GM10248 (cell line): Measurements from ENCODE around the gene TPM2.

Experiments used
- CTCF ChIA-PET: fragments of 300-600 bp; sonication (Branson Sonifier 250); formaldehyde crosslinking; extraction: SDS; loops from one replicate; lab custom pipeline; 2021; ENCODE audit warnings: antibody characterized with exemption; lab: Yijun Ruan, JAX
- POLR2A ChIA-PET: fragments of 350-650 bp; sonication (Branson Sonifier 250); formaldehyde crosslinking; extraction: SDS; loops from one replicate; lab custom pipeline; 2020; ENCODE audit warnings: antibody characterized with exemption; lab: Yijun Ruan, JAX
- DNase-seq: peaks from one replicate; pipeline ENCODE4 v3.0.0; 2012; ENCODE audit errors: extremely low spot score
- TF ChIP-seq, protein P1 (sequence below): IDR thresholded peaks from 2 replicates; pipeline ENCODE4 v1.5.1; 2012; ENCODE audit warnings: mild to moderate bottlenecking, low read depth; ENCODE audit errors: extremely low read depth, missing control alignments, control extremely low read depth

Gene TPM2

DNA sequence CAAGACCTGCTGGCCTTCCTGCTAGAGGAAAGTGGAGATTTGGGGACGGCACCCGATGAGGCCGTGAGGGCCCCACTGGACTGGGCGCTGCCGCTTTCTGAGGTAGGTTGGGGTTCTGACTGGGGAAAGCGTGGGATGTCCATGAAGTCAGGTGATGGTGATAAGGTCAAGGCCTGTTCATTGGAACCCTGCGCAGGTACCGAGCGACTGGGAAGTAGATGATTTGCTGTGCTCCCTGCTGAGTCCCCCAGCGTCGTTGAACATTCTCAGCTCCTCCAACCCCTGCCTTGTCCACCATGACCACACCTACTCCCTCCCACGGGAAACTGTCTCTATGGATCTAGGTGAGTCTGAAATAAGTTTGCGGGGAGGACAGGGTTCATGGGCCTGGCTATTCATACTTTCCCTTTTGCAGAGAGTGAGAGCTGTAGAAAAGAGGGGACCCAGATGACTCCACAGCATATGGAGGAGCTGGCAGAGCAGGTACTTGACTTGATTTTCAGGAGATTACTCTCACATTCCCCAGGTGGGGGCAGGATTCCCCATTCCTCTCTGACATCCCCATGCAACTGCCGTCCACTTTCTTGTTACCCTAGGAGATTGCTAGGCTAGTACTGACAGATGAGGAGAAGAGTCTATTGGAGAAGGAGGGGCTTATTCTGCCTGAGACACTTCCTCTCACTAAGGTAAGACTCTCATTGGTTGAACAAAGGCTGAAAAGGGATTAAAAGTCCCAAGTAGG lies 43.2 kb upstream of the TPM2 start:
- TF ChIP-seq, protein P1, sequence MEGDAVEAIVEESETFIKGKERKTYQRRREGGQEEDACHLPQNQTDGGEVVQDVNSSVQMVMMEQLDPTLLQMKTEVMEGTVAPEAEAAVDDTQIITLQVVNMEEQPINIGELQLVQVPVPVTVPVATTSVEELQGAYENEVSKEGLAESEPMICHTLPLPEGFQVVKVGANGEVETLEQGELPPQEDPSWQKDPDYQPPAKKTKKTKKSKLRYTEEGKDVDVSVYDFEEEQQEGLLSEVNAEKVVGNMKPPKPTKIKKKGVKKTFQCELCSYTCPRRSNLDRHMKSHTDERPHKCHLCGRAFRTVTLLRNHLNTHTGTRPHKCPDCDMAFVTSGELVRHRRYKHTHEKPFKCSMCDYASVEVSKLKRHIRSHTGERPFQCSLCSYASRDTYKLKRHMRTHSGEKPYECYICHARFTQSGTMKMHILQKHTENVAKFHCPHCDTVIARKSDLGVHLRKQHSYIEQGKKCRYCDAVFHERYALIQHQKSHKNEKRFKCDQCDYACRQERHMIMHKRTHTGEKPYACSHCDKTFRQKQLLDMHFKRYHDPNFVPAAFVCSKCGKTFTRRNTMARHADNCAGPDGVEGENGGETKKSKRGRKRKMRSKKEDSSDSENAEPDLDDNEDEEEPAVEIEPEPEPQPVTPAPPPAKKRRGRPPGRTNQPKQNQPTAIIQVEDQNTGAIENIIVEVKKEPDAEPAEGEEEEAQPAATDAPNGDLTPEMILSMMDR = peak; percentile 7
- peak; percentile 56 for DNase-seq
- ChIA-PET CTCF (interaction anchor here (0.6 to 11.0 kb wide), 18 partner anchors 11 to 133 kb away, joined by 3 to 134 read pairs (median 6); partner anchors contain the start of genes GBA2, RGP1, SPAG8 and TESK1), POLR2A (interaction anchor here (0.7 to 2.5 kb wide), 11 partner anchors 9 to 129 kb away, joined by 3 to 20 read pairs (median 4); partner anchors contain the start of genes GBA2, RGP1 and TMEM8B)

DNA sequence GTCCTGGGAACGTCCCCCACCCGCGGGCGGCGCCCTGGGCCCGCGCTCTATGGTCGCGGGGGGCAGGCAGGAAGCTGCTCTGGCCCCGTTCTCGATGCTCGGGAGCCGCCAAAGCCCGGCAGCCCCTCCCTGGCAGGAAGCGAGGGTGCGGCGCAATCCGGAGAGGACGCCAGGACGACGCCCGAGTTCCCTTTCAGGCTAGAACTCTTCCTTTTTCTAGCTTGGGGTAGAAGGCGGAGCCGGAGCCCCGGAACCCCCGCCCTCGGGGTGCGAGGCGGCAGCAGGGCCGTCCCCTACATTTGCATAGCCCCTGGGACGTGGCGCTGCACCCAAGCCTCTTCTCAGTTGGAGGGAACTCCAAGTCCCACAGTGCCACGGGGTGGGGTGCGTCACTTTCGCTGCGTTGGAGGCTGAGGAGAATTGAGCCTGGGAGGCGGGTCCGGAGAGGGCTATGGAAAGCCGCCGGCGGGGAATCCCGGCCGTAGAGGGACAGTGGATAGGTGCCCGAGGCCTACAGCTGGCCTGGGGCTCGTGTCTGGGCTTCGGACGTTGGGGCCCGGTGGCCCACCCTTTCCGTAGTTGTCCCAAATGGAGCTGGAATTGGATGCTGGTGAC lies 42.6 kb upstream of the TPM2 start, which contains the start of the genes CREB3 and TLN1:
Gene CREB3 (plus strand): TSS at position 482 of the 615 bp plus-strand sequence. CDS start 107 bp downstream, at position 589.
Gene TLN1 (minus strand): TSS at position 11 of the 615 bp plus-strand sequence. CDS start 6,501 bp downstream, outside the sequence.
- CTCF ChIA-PET = interaction anchor here (0.6 to 11.0 kb wide), 22 partner anchors 12 to 132 kb away, joined by 3 to 134 read pairs (median 6); partner anchors contain the start of genes GBA2, RGP1, SPAG8 and TESK1
- POLR2A ChIA-PET = interaction anchor here (0.7 to 2.5 kb wide), 13 partner anchors 9 to 129 kb away, joined by 3 to 20 read pairs (median 4); partner anchors contain the start of genes GBA2, HINT2, RGP1 and SIT1
- peak; percentile 97 for DNase-seq
- TF ChIP-seq, protein P1 = peak; percentile 47

DNA sequence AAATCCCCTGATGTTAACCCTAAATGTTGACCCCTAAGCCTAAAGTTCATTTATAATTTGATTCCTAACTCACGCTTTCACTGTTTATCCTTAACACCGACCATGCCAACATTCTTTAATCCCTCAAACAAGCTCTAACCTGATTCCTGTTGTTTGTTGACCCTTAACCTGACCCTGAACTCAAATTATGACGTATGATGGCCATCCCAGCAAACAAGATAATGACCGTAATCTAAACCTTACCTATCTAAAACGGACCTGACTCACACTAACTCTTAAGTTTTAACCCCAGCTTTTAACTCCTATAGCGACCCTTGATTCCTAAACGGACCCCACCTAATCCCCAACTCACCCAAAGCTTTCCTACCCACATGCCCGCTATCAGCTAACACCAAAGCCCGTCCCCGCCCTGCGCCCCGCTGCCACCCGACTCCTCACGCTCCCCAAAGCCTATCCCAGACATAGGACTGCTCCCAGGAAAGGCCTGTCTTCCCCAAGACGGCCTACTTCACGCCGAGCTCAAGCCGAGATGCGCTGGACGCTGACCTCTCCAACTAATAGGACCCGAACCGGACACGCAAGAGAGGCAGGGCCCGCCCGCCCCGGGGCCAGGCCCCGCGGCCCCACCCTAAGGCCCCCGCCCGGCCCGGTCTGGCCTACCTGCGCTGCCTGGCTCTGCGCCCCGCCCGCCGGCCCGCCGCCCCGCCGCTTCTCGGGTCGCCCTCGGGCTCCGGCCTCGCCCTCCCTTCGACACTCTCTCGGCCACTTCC lies 41.9 kb upstream of the TPM2 start:
- no peak for DNase-seq
- ChIA-PET POLR2A (interaction anchor here (0.9 to 2.5 kb wide), 13 partner anchors 10 to 128 kb away, joined by 3 to 20 read pairs (median 4); partner anchors contain the start of genes GBA2, HINT2, RGP1 and SIT1), CTCF (interaction anchor here (0.9 to 11.0 kb wide), 16 partner anchors 12 to 132 kb away, joined by 3 to 134 read pairs (median 6); partner anchors contain the start of genes GBA2, RGP1, SPAG8 and TESK1)
- TF ChIP-seq, protein P1 = no peak

DNA sequence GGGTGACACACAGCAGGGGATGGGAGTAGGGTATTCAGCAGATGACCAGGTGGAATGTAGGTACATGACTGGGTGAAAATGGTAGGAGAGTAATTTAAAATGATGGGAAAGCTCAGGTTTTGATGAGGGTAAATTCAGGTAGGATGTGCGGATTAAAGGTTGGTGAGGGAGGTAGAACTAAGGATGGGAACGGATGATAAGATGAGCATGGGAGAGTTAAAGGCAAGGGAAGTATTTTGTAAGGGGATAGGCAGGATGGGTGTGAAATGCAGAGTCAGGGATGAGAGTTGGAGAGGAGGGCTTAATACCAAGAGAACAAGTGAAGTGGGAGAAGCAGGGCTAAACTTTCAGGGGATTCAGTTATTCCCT lies 40.7 kb upstream of the TPM2 start:
- ChIA-PET POLR2A (interaction anchor here (0.5 to 2.5 kb wide), 6 partner anchors 9 to 70 kb away, joined by 3 to 20 read pairs (median 4); partner anchors contain the start of genes GBA2 and RGP1), CTCF (interaction anchor here (0.7 to 11.0 kb wide), 13 partner anchors 10 to 126 kb away, joined by 3 to 134 read pairs (median 7); partner anchors contain the start of genes GBA2, RGP1 and TESK1)
- DNase-seq = no peak
- TF ChIP-seq, protein P1 = no peak

DNA sequence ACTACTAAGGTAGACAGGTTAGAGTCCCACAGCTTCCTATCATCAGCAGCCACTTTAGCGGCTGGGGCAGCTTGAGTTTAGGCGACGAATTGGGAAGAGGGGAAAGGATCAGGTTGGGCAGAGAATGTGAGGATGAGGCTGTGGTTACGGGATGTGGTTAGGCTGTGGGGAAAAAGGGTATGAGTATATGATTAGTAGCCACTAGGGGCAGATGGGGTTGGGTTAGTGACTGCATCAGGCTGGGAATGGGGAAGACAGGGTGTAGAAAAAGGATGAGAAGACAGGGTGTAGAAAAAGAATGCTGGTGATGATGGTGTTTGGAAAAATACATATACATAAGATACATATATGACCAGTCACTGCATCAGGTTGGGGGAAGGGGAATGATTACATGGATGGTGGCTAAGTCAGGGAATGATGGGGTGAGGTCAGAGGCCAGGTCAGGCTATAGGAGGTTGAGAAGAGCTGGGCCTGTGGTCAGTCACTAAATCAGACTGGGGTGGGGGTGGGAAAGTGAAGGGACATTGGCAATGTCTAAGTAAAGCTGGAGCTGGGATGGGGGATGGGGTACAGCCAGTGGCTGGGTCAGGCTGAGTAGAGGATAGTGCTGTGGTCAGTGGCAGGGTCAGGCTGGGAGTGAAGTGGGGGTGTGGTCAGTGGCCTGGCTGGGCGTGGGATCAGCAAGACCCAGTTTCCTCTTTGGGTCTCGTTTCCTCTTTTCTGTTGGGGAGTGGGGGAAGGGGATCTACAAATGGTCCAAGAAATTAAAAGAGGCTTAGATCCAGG lies 40.2 kb upstream of the TPM2 start:
- DNase-seq = no peak
- CTCF ChIA-PET = interaction anchor here (0.7 to 11.0 kb wide), 16 partner anchors 9 to 130 kb away, joined by 3 to 134 read pairs (median 10); partner anchors contain the start of genes GBA2, RGP1, TESK1 and TPM2
- TF ChIP-seq, protein P1 = peak; percentile 17
- POLR2A ChIA-PET = interaction anchor here (0.5 to 2.5 kb wide), 6 partner anchors 9 to 69 kb away, joined by 3 to 20 read pairs (median 4); partner anchors contain the start of genes GBA2 and RGP1
